Thymus (tissue), 11 donors: Measurements from ENCODE around the gene CSNK1D. TPM values are rescaled to one million over a fixed set of nuclear protein-coding genes. Genes with fewer than 3 reads are reported as not detected.

Experiments
- DNase-seq, 9 donors: peaks; one replicate each; pipeline ENCODE4 v3.0.0-alpha.2; 2013; ENCODE audit warnings: low spot score in 9 of 9, low read depth in 6 of 9, missing footprints in 1 of 9
- H3K27ac ChIP-seq, 2 donors: one replicate each; pipeline ENCODE4 v1.5.1; 2013; ENCODE audit warnings: control low read depth in 1 of 2, low read depth in 1 of 2, low read length in 1 of 2, mild to moderate bottlenecking in 1 of 2, moderate library complexity in 1 of 2
- H3K27me3 ChIP-seq, 2 donors: one replicate each; pipeline ENCODE4 v1.5.1; 2013; ENCODE audit warnings: low read length in 1 of 2; ENCODE audit not compliant: control insufficient read depth in 2 of 2, insufficient read depth in 1 of 2
- H3K36me3 ChIP-seq, 2 donors: one replicate each; pipeline ENCODE4 v1.5.1; 2013; ENCODE audit warnings: low read length in 1 of 2, mild to moderate bottlenecking in 1 of 2, moderate library complexity in 1 of 2; ENCODE audit not compliant: control insufficient read depth in 2 of 2, insufficient read depth in 2 of 2
- H3K4me1 ChIP-seq, 2 donors: one replicate each; pipeline ENCODE4 v1.5.1; 2013; ENCODE audit warnings: low read length in 2 of 2; ENCODE audit not compliant: control insufficient read depth in 2 of 2, insufficient read depth in 2 of 2
- H3K4me3 ChIP-seq, 2 donors: one replicate each; pipeline ENCODE4 v1.5.1; 2013; ENCODE audit warnings: low read length in 2 of 2, control low read depth in 1 of 2, mild to moderate bottlenecking in 1 of 2
- H3K9me3 ChIP-seq, 2 donors: one replicate each; pipeline ENCODE4 v1.5.1; 2013; ENCODE audit warnings: low read length in 1 of 2, mild to moderate bottlenecking in 1 of 2; ENCODE audit not compliant: control insufficient read depth in 2 of 2, insufficient read depth in 1 of 2
- WGBS: extraction: QIAGEN DNeasy Blood & Tissue Kit; methylation state at CpG from one replicate; pipeline ENCODE4 v1.1.7; 2013; 5-methylcytosine and 5-hydroxymethylcytosine counted together
- polyA plus RNA-seq: library from polyadenylated mRNA; stranded (reverse); fragments of 200-250 nt; gene quantifications from one replicate; pipeline ENCODE4 v1.2.3, GENCODE V29; 2013
- total RNA-seq: library from RNA; stranded (reverse); fragments of 120-200 nt; gene quantifications from one replicate; pipeline ENCODE4 v1.2.4, GENCODE V29; 2013
- donor health status: healthy.

CSNK1D gene
- total and polyA plus RNA-seq, 2 donors: 16.2 to 113 TPM

DNA sequence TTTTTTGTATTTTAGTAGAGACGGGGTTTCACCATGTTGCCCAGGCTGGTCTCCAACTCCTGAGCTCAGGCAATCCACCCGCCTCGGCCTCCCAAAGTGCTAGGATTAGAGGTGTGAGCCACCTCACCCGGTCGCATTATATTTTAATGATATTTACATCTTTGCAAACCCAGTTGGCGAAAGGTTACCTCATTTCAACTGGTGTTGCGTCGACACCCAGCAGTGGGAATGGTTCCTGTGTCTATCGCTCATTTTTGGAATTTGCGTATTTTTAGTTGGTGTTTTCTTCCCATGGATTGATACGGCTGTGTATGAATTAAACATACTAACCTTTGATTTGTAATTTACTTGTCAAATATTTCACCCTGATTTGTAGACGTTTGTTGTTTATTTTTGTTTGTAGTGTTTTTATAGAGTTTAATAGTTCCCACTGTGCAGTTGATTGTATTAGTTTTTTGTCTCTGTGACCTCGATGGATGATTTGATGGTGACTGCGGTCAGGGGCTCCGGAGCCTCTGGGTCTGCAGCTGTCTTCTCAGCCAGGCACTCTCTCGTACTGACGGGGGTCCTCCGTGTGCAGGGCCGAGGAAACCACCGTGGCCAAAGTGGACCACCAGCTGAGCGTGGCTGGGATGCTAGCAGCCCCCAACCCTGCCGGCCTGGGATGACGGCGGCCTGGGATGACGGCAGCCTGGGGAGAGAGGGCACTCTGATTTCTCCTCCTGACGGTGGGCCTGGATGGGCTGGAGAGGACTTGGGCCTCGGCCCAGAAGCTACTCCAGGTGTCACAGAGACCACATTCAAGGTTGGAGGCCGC is 39.9 kb upstream of the CSNK1D start:
- Histone ChIP-seq H3K4me3 (no peak overlapping the region), H3K27me3 (peaks cover 0 to 16% of the 10 kb centered on the region in 2 donors), H3K4me1 (peaks cover 18 to 45% of the 10 kb centered on the region in 2 donors), H3K36me3 (peaks cover 14 to 15% of the 10 kb centered on the region in 2 donors), H3K9me3 (peaks cover 0 to under 1% of the 10 kb centered on the region in 2 donors), H3K27ac (peak overlapping the region in 1 of 2 donors; percentile 1)
- no peak for DNase-seq
- 97% methylated on average over 28 of the region's 28 CpGs for WGBS

- WGBS: 98% methylated on average over 13 of the region's 13 CpGs
Measured at GRCh38 chr17:82311971-82312370, 38.5 kb upstream of the CSNK1D start.

GRCh38 chr17:82310877-82311276 is 37.4 kb upstream of the CSNK1D start:
- Histone ChIP-seq H3K27me3 (peaks cover 0 to 9% of the 10 kb centered on the region in 2 donors), H3K4me1 (peaks cover 9 to 28% of the 10 kb centered on the region in 2 donors), H3K9me3 (no peaks in the 10 kb centered on the region), H3K27ac (no peak overlapping the region), H3K4me3 (no peak overlapping the region), H3K36me3 (peaks cover 14 to 15% of the 10 kb centered on the region in 2 donors)
- WGBS: 97% methylated on average over 21 of the region's 21 CpGs
- no peak for DNase-seq

More at GRCh38 chr17:82311971-82312370, 38.5 kb upstream of the CSNK1D start:
- no peak for DNase-seq
- peaks cover 13 to 34% of the 10 kb centered on the region in 2 donors for H3K4me1 ChIP-seq
- no peak overlapping the region for H3K4me3 ChIP-seq
- H3K27me3 ChIP-seq: peaks cover 0 to 12% of the 10 kb centered on the region in 2 donors
- H3K9me3 ChIP-seq: no peaks in the 10 kb centered on the region
- H3K36me3 ChIP-seq: peaks cover 14 to 15% of the 10 kb centered on the region in 2 donors
- H3K27ac ChIP-seq: no peak overlapping the region

DNA sequence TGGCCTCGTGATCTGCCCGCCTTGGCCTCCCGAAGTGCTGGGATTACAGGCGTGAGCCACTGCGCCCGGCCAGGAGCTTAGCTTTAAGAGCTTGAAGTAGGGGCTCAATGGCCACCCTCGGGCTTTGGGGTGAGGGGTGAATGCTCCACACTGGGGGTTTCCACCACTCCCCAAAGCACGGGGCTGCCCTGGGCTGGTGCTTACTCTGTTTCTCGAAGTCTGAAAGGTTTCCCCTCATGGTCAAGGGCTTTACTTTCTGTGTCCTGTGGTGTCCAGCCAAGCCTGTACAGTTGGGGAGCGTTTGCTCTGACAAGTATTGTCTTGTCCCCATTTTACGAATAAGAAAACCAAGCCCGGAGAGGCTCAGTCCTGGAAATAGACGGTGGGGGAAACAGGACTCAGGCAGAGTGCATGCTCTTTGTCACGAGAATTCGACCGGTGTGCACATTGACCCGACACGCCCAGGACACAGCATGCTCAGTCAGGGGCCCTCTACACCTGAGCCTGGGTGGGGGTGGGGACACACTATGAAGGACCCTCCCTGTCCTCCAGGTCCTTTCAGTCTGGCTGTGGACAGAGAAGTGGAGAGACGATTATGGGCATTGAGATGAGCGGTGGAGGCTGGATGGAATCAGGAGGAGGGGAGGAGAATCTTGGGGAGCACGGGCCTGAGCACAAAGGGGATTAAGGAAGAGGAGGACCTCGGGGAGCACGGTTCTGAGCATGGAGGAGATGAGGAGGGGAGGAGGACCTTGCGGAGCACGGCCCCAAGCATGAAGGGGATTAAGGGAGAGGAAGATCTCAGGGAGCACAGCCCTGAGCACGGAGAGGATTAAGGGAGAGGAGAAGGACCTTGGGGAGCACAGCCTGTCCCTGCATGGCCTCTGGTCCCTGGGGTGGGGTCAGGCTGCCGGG is 36.4 kb upstream of the CSNK1D start:
- Histone ChIP-seq H3K27me3 (peaks cover 0 to 11% of the 10 kb centered on the region in 2 donors), H3K4me3 (no peak overlapping the region), H3K4me1 (peaks cover 7 to 28% of the 10 kb centered on the region in 2 donors), H3K27ac (no peak overlapping the region), H3K9me3 (no peaks in the 10 kb centered on the region), H3K36me3 (peaks cover 11 to 12% of the 10 kb centered on the region in 2 donors)
- no peak for DNase-seq
- 93% methylated on average over 27 of the region's 27 CpGs for WGBS

DNA sequence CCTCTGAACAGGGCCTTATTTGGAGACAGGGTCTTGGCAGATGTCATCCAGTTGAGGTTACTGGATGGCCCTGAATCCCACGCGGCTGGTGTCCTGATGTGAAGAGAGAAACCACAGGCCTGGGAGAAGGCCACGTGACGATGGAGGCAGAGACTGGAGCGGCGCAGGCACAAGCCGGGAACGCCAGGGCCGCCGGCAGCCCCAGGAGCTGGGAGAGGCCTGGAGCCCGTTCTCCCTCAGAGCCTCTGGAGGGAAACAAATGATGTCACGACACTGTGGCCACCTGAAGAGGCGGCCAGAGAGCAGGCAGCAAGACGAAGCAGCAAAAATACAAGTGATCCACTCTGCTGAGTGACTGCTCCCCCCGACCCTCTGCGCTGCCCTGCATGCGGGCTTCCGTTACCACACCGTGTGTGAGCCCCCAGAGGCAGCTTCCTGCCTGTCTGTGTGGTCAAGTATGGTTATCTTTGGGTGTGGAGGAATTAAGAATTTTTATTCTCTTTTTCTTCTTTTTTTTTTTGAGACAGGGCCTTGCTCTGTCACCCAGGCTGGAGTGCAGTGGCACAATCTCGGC is 32.3 kb upstream of the CSNK1D start:
- DNase-seq: peak in 1 of 9 donors; percentile 46
- 24% methylated on average over 20 of the region's 20 CpGs for WGBS
- Histone ChIP-seq H3K9me3 (no peaks in the 10 kb centered on the region), H3K27me3 (peaks cover 0 to 14% of the 10 kb centered on the region in 2 donors), H3K4me3 (no peak overlapping the region), H3K27ac (no peak overlapping the region), H3K4me1 (peaks cover 47 to 58% of the 10 kb centered on the region in 2 donors), H3K36me3 (no peaks in the 10 kb centered on the region)

- Histone ChIP-seq H3K36me3 (no peaks in the 10 kb centered on the region), H3K4me3 (no peak overlapping the region), H3K27me3 (peaks cover 0 to 14% of the 10 kb centered on the region in 2 donors), H3K4me1 (peaks cover 55 to 65% of the 10 kb centered on the region in 2 donors), H3K27ac (peak overlapping the region in 1 of 2 donors; percentile 12), H3K9me3 (no peaks in the 10 kb centered on the region)
- peak in 1 of 9 donors; percentile 37 for DNase-seq
- 71% methylated on average over 23 of the region's 23 CpGs for WGBS
Measured at GRCh38 chr17:82304826-82305726, 31.6 kb upstream of the CSNK1D start.

DNA sequence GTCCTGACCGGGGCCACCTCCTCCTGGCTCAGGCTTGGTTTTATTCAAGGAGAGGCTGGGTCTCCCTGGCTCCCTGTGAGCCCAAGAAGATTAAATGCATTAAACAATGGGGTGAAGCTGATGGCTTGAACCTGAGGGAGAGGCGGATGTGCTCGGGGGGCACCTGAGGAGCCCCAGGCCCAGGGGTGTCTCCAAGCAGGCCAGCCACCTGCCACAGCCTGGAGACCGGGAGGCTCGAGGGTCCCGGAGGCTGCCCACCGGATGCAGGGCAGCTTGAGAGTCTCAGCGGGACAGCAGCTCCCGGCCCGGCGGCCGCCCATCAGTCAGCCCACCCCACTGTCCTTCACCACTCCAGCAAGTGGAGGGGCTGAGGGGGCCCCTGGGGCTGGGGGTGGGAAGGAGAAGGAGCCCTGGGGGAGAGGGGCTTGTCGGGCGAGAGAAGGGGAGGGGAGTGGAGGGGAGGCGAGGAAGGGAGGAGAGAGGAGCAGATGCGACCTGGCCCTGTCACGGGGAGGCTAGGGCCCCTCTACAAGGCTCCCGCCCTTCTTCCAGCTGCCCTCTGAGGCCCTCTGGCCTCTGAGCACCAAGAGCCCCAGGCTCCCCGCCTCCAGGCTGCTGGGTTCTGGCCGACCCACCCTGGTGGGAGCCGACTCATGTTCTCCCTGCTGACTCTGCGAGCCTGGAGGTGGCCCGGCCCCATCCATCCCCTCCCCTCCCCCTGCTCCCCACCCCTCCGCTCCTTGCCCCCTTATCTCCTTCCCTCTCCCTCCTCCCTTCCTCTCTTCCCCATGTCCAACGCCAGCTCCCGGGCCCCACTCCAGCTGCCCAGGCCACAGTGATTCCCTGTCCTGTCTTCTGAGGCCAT is 30.7 kb upstream of the CSNK1D start:
- no peak overlapping the region for H3K4me3 ChIP-seq
- H3K27me3 ChIP-seq: peaks cover 0 to 14% of the 10 kb centered on the region in 2 donors
- H3K27ac ChIP-seq: peak overlapping the region; percentile 36 to 82
- 53% methylated on average over 26 of the region's 26 CpGs for WGBS
- DNase-seq: peak in 1 of 9 donors; percentile 31
- H3K9me3 ChIP-seq: no peaks in the 10 kb centered on the region
- no peaks in the 10 kb centered on the region for H3K36me3 ChIP-seq
- peaks cover 62 to 74% of the 10 kb centered on the region in 2 donors for H3K4me1 ChIP-seq
